HUES48 (cell line): ENCODE data around the gene ROMO1.
"Not testable (repeated sequence)": the region's sequence is repeated elsewhere in the genome, so short reads cannot be mapped to it uniquely, and the experiment has no call there.

Experiments used
- H3K27ac ChIP-seq: one replicate; pipeline ENCODE4 v1.7.0; 2013; ENCODE audit warnings: low read depth, low read length, inconsistent platforms
- H3K27me3 ChIP-seq: 2 replicates; pipeline ENCODE4 v1.6.1; 2013; ENCODE audit warnings: mild to moderate bottlenecking, low read length; ENCODE audit not compliant: control insufficient read depth, insufficient read depth
- H3K36me3 ChIP-seq: 2 replicates; pipeline ENCODE4 v1.6.1; 2013; ENCODE audit warnings: low read length; ENCODE audit not compliant: control insufficient read depth, insufficient read depth
- H3K4me1 ChIP-seq: 2 replicates; pipeline ENCODE4 v1.6.1; 2013; ENCODE audit warnings: mild to moderate bottlenecking, low read length; ENCODE audit not compliant: control insufficient read depth, insufficient read depth
- H3K4me3 ChIP-seq: 2 replicates; pipeline ENCODE4 v1.5.1; 2013; ENCODE audit warnings: mild to moderate bottlenecking, low read depth, low read length
- H3K9ac ChIP-seq: 2 replicates; pipeline ENCODE4 v1.6.1; 2013; ENCODE audit warnings: mild to moderate bottlenecking, low read depth, low read length, moderate library complexity
- H3K9me3 ChIP-seq: 2 replicates; pipeline ENCODE4 v1.6.1; 2013; ENCODE audit warnings: low read length; ENCODE audit not compliant: control insufficient read depth, insufficient read depth

ROMO1 gene

DNA sequence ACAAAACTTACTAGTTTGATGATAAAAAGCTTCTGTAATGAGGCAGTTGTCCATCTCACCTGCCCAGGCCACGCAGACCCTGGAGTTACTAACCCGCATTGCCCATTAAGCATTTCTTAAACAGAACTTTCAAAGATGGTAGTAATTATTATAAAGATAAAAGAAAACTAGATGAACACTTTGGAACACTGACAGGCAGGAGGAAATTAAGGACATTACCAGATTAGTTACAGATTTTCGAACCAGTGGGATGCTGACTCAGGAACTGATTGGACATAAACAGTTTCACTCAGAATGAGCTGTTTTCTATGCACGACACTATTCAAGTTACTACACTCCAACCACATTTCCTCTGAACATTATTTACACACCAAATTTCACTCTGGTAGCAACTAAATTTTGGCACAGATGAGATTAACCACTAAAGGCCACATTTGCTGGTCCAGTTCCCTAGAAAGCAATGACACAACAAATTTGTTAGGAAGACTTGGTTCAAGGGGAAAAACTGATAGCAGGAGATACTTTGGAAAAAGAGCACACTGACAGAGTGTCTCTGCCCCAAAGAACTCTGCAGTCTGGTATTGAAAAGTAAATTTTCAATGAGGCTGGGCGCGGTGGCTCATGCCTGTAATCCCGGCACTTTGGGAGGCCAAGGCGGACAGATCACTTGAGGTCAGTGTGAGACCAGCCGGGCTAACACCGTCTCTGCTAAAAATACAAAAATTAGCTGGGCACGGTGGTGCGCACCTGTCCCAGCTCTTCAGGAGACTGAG lies 3.0 kb downstream of the ROMO1 start:
- Histone ChIP-seq H3K9ac (no peak overlapping the region), H3K4me3 (no peak overlapping the region), H3K27me3 (no peaks in the 10 kb centered on the region), H3K4me1 (peaks cover 6% of the 10 kb centered on the region), H3K9me3 (no peaks in the 10 kb centered on the region), H3K27ac (peak overlapping the region; percentile 21), H3K36me3 (peaks cover 62% of the 10 kb centered on the region)

DNA sequence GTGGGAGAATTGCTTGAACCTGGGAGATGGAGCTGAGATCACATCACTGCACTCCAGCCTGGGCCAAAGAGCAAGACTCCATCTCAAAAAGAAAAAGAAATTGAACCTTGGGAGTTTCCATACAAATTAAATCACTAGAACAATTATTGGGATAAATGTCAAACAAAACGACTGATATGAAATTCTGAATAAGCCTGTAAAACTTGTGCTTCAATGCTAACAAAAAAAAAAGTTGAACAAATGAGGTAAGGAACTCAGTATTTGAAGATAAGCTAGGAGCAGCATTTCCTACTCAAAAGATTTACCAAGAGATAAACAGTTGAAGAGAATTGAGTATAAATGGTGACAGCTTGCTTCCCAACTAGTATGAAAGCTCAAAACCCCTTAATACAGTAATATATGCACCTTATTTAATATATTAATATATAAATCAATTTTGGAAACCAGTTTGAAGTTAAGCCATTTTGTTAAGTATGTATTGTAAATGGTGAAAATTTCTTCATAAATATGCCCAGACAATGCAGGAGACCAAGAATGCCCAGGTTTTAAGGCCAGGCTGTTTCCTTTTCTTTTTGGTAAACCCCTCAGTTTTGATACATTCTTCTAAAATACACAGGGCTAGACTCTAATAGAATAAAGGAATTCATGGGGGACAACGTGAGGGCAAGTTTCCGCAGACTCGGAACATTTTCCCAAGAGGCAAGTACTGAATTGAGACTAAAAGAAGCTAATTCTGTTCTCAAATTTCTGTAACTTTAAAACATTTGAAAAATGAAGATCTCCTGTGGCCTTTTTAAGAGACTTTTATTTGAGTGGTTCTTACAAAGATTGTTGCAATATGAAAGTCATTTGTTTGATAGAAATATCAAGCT lies 3.9 kb downstream of the ROMO1 start:
- Histone ChIP-seq H3K9me3 (no peaks in the 10 kb centered on the region), H3K36me3 (peaks cover 70% of the 10 kb centered on the region), H3K27ac (peak overlapping the region; percentile 7), H3K27me3 (no peaks in the 10 kb centered on the region), H3K4me1 (peaks cover 2% of the 10 kb centered on the region; the same call in 1 of the 2 replicates), H3K4me3 (no peak overlapping the region), H3K9ac (no peak overlapping the region)

DNA sequence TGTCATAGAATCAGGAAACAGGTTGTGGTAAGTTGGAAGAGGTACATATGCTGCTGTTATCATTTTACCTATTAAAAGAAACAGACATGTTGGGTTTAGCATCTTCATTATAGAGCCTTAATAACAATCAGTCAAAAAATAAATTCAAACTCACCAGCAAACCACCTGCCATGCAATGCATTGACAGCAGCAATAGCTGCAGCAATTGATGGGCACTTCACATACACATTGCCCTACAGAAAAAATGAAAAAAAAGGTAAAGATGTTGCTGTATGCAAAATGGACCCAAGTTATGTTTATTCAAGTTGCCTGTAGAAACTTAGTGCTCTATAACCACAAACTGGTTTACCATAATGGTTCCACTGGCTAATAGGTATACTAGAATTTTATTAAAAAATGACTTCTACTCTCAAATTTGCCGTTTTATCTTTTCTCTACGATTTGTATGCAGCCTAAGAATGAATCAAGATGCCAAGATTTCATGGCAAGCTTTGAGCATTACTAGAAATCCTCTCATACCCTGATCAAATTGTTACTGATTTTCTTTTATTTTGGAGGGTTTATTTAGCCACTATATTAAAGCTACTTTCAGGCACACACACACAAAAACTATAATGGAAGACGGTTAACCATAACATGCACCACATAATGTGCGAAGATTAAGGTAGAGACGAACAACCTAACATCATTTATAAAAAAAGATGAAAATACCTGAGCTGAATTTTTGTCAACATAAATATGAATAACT lies 5.5 kb downstream of the ROMO1 start:
- Histone ChIP-seq H3K4me1 (no peaks in the 10 kb centered on the region), H3K9ac (no peak overlapping the region), H3K27me3 (no peaks in the 10 kb centered on the region), H3K36me3 (peaks cover 86% of the 10 kb centered on the region), H3K9me3 (no peaks in the 10 kb centered on the region), H3K27ac (no peak overlapping the region), H3K4me3 (no peak overlapping the region)

DNA sequence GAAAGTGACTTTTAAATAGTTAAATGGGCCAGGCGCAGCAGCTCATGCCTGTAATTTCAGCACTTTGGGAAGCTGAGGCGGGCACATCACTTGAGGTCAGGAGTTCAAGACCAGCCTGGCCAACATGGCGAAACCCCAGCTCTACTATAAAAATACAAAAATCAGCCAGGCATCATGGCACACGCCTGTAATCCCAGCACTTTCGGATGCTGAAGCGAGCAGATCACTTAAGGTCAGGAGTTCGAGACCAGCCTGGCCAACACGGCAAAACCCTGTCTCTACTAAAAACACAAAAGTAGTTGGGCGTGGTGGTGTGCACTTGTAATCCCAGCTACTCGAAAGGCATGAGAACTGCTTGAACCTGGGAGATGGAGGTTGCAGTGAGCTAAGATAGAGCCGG lies 6.7 kb downstream of the ROMO1 start:
- peaks cover 93% of the 10 kb centered on the region for H3K36me3 ChIP-seq
- not testable (repeated sequence) for H3K4me3 ChIP-seq, H3K9ac ChIP-seq, H3K9me3 ChIP-seq, H3K27ac ChIP-seq, H3K4me1 ChIP-seq, H3K27me3 ChIP-seq

GRCh38 chr20:35706591-35707529 lies 7.7 kb downstream of the ROMO1 start:
- H3K9me3 ChIP-seq, H3K27ac ChIP-seq, H3K9ac ChIP-seq, H3K4me3 ChIP-seq, H3K27me3 ChIP-seq, H3K4me1 ChIP-seq: not testable (repeated sequence)
- H3K36me3 ChIP-seq, result peaks cover 100% of the 10 kb centered on the region

- H3K4me1 ChIP-seq, result no peaks in the 10 kb centered on the region
- H3K4me3 ChIP-seq, result no peak overlapping the region
- H3K27ac ChIP-seq, result peak overlapping the region; percentile 42
- no peaks in the 10 kb centered on the region for H3K27me3 ChIP-seq
- H3K9me3 ChIP-seq, result no peaks in the 10 kb centered on the region
- H3K9ac ChIP-seq, result no peak overlapping the region
- H3K36me3 ChIP-seq, result peaks cover 100% of the 10 kb centered on the region
Measured at GRCh38 chr20:35708502-35708901, 9.3 kb downstream of the ROMO1 start.

DNA sequence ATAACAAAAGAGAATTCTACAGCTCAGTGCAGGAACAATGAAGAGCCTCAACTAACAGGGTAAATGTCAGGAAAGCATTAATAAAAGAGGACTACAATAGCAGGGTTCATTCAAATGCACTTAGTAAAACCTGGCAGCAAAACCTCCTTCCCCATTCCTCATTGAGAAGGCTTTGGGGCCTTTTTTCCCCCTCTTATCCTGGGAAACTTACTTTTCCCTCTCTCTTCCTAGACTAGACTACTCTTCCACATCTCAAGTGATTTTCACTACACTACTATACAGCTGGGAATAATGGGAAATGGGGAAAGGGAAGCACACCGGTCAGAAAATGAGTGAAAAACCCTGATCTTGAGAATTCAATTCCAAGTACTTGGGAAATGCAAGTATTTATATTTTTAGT lies 10.1 kb downstream of the ROMO1 start:
- Histone ChIP-seq H3K9me3 (no peaks in the 10 kb centered on the region), H3K27ac (peak overlapping the region; percentile 42), H3K36me3 (peaks cover 100% of the 10 kb centered on the region), H3K4me3 (no peak overlapping the region), H3K4me1 (no peaks in the 10 kb centered on the region), H3K9ac (no peak overlapping the region), H3K27me3 (no peaks in the 10 kb centered on the region)

GRCh38 chr20:35710039-35710438 lies 10.8 kb downstream of the ROMO1 start:
- H3K4me3 ChIP-seq, result no peak overlapping the region
- H3K9me3 ChIP-seq, result no peaks in the 10 kb centered on the region
- H3K36me3 ChIP-seq, result peaks cover 100% of the 10 kb centered on the region
- H3K27me3 ChIP-seq, result no peaks in the 10 kb centered on the region
- H3K4me1 ChIP-seq, result no peaks in the 10 kb centered on the region
- no peak overlapping the region for H3K9ac ChIP-seq
- no peak overlapping the region for H3K27ac ChIP-seq

DNA sequence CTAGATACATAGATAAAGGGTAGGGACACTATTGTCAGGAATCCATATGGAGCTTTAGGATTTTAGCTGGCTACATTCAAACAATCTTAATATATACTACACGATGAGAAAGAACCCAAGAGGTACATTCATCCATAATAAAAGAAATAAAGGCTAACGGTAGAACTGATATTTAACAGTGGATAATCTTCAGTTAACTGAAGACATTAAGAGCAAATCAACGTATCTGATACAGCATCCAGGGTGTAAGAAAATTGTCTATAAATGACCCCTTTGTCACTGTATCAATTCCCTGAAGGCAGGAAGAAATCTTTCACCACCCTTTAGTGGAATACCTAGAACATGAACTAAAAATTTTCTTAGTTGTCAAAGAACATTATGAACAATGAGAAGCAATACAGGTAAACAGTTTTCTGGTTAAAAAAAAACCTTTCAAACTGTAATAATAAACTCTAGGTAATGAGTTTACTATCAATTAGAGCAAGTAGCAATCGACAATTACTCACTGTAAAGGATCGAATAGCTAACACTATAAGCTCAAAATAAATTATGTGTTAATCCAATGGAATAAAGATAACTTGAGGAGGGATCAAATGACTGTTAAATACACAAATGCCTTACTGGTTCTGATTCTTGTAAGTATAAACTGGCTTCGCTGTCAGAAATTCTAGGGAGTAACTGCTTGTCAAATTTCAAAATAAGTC lies 11.8 kb downstream of the ROMO1 start:
- H3K27ac ChIP-seq, result no peak overlapping the region
- H3K36me3 ChIP-seq, result peaks cover 100% of the 10 kb centered on the region
- H3K9ac ChIP-seq, result no peak overlapping the region

More for the DNA sequence above, 11.8 kb downstream of the ROMO1 start:
- no peaks in the 10 kb centered on the region for H3K27me3 ChIP-seq
- H3K9me3 ChIP-seq, result no peaks in the 10 kb centered on the region
- H3K4me1 ChIP-seq, result no peaks in the 10 kb centered on the region
- H3K4me3 ChIP-seq, result no peak overlapping the region
